Measurements from ENCODE around the gene TGFA. TPM values are rescaled to one million over a fixed set of nuclear protein-coding genes. Genes with fewer than 3 reads are reported as not detected.

TGFA gene
- total and polyA plus RNA-seq, 12 donors: 0.17 to 3.4 (median 1.2) TPM

DNA sequence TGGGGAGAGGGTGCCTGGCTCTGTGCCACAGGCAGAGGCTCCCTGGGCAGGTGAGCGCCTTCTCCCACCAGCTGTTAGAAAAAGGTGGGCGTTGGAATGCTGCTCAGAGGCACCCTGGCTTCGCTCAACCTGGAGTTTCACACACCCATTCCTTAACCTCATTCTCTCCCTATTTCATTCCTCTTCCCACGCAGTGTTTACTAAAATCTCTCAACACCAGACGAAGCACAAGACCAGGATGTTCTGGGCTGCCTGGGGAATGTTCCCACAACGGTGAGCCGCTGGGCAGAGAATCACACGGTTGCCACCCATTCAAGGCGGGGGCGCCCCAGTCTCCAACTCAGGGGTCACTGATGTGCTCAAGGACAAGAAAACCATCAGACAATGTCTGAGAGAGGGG lies 64.5 kb downstream of the TGFA start:
- TF ChIP-seq, protein P1, sequence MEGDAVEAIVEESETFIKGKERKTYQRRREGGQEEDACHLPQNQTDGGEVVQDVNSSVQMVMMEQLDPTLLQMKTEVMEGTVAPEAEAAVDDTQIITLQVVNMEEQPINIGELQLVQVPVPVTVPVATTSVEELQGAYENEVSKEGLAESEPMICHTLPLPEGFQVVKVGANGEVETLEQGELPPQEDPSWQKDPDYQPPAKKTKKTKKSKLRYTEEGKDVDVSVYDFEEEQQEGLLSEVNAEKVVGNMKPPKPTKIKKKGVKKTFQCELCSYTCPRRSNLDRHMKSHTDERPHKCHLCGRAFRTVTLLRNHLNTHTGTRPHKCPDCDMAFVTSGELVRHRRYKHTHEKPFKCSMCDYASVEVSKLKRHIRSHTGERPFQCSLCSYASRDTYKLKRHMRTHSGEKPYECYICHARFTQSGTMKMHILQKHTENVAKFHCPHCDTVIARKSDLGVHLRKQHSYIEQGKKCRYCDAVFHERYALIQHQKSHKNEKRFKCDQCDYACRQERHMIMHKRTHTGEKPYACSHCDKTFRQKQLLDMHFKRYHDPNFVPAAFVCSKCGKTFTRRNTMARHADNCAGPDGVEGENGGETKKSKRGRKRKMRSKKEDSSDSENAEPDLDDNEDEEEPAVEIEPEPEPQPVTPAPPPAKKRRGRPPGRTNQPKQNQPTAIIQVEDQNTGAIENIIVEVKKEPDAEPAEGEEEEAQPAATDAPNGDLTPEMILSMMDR (IDR thresholded peaks at IDR 0.05): no peak
- DNase-seq (no peak), ATAC-seq (no peak)
- Histone ChIP-seq H3K4me1 (no peaks in the 10 kb centered on the region), H3K27me3 (peaks cover 0 to 7% (median 0%) of the 10 kb centered on the region in 7 donors), H3K36me3 (no peaks in the 10 kb centered on the region), H3K4me3 (no peak overlapping the region), H3K9me3 (no peaks in the 10 kb centered on the region), H3K27ac (no peak overlapping the region)
- intact Hi-C loops (cut with DNase I): no loop called here
- 77 to 78% methylated on average over 10 of the region's 10 CpGs for WGBS, 2 donors

- Histone ChIP-seq H3K27me3 (peaks cover 0 to 10% (median 0%) of the 10 kb centered on the region in 7 donors), H3K4me3 (no peak overlapping the region), H3K27ac (no peak overlapping the region), H3K4me1 (peaks cover 0 to 8% (median 0%) of the 10 kb centered on the region in 9 donors), H3K36me3 (no peaks in the 10 kb centered on the region), H3K9me3 (peaks cover 0 to 12% (median 0%) of the 10 kb centered on the region in 11 donors)
- TF ChIP-seq, protein P1 (IDR thresholded peaks at IDR 0.05): no peak
- DNase-seq (no peak), ATAC-seq (no peak)
- WGBS, 2 donors: 76 to 86% methylated on average over 1 of the region's 1 CpG
- intact Hi-C loops (cut with DNase I): no loop called here
Observed at GRCh38 chr2:70484086-70484485, 69.5 kb downstream of the TGFA start.

GRCh38 chr2:70482401-70482800 lies 71.2 kb downstream of the TGFA start:
- intact Hi-C loops (cut with DNase I): no loop called here
- TF ChIP-seq, protein P1 (IDR thresholded peaks at IDR 0.05): no peak
- no peak for ATAC-seq
- Histone ChIP-seq H3K9me3 (peaks cover 0 to 12% (median 0%) of the 10 kb centered on the region in 11 donors), H3K4me3 (no peak overlapping the region), H3K4me1 (peaks cover 0 to 8% (median 0%) of the 10 kb centered on the region in 9 donors), H3K36me3 (no peaks in the 10 kb centered on the region), H3K27me3 (peaks cover 0 to 11% (median 0%) of the 10 kb centered on the region in 7 donors), H3K27ac (no peak overlapping the region)
- no peak for DNase-seq

GRCh38 chr2:70480468-70480867 lies 73.2 kb downstream of the TGFA start:
- Histone ChIP-seq H3K4me1 (peaks cover 0 to 12% (median 0%) of the 10 kb centered on the region in 9 donors), H3K36me3 (no peaks in the 10 kb centered on the region), H3K4me3 (no peak overlapping the region), H3K27ac (no peak overlapping the region), H3K9me3 (peaks cover 0 to 12% (median 0%) of the 10 kb centered on the region in 11 donors), H3K27me3 (peaks cover 0 to 26% (median 0%) of the 10 kb centered on the region in 7 donors)
- WGBS, 2 donors: 39 to 45% methylated on average over 5 of the region's 5 CpGs
- intact Hi-C loops (cut with DNase I): no loop called here
- TF ChIP-seq, protein P1 (IDR thresholded peaks at IDR 0.05): no peak
- ATAC-seq (no peak), DNase-seq (no peak)

Data from heart right ventricle (tissue), 16 donors.